Pancreas (tissue), 10 donors: ENCODE data around the gene SPTSSB. TPM values are rescaled to one million over a fixed set of nuclear protein-coding genes. Genes with fewer than 3 reads are reported as not detected.

Experiments
- ATAC-seq, 4 donors: fragments of 200-7000 bp; cut with Tn5 transposase; one replicate each; pipeline versions ENCODE4 v1.8.0 to v1.9.1; 2020; ENCODE audit warnings: mild to moderate bottlenecking in 4 of 4, moderate library complexity in 4 of 4
- DNase-seq, 6 donors: peaks; one replicate each; pipeline ENCODE4 v3.0.0-alpha.2; 2020
- FAIRE-seq: peaks from 2 replicates; lab custom pipeline; 2012; peaks lifted over from hg19 to GRCh38; lab: Jason Lieb, UNC
- H3K27ac ChIP-seq, 4 donors: fragments of 200-600 bp; sonication (generic); 1 replicate in 3 of 4; 2 replicates in 1 of 4; pipeline versions ENCODE4 v1.5.0 to v1.8.0; 2020
- H3K27me3 ChIP-seq, 4 donors: fragments of 200-600 bp; one replicate each; pipeline ENCODE4 v1.8.0; 2021
- H3K36me3 ChIP-seq, 3 donors: fragments of 200-600 bp; sonication (generic) in 1 of 3; one replicate each; pipeline versions ENCODE4 v1.5.0 to v1.8.0; 2020 to 2021
- H3K4me1 ChIP-seq, 3 donors: fragments of 200-600 bp; one replicate each; pipeline ENCODE4 v1.8.0; 2021
- H3K4me3 ChIP-seq, 4 donors: fragments of 200-600 bp; sonication (generic) in 2 of 4; one replicate each; pipeline versions ENCODE4 v1.5.0 to v1.8.0; 2020 to 2021
- H3K9me3 ChIP-seq, 4 donors: fragments of 200-600 bp; one replicate each; pipeline ENCODE4 v1.8.0; 2021
- WGBS, 2 donors: extraction: QIAGEN DNeasy Blood & Tissue Kit; methylation state at CpG; one replicate each; pipeline ENCODE4 v1.1.7; 2013; 5-methylcytosine and 5-hydroxymethylcytosine counted together
- intact Hi-C, 3 donors: fragments of 100-400 bp; cut with DNase I; formaldehyde crosslinking; loops; one replicate each; pipeline versions ENCODE4 v1.11.1 to v1.14.2; 2022
- polyA plus RNA-seq, 2 donors: library from polyadenylated mRNA; stranded (reverse); fragments of 200-250 nt; gene quantifications; one replicate each; pipeline ENCODE4 v1.2.3, GENCODE V29; 2013
- total RNA-seq, 6 donors: library from RNA; stranded (reverse); fragmentation: NEBNext Ultra II Directional in 4 of 6; extraction: Animal tissue kit (Norgen Biotek cat#: 25700) in 4 of 6; gene quantifications; one replicate each; pipeline versions ENCODE4 v1.2.1 to v1.2.4, GENCODE V29; 2021 to 2023
- TF ChIP-seq, protein P1 (sequence below), 4 donors: fragments of 200-600 bp; sonication (generic) in 3 of 4; IDR thresholded peaks; one replicate each; pipeline versions ENCODE4 v1.5.0 to v1.8.0; 2021; ENCODE audit warnings: antibody characterized with exemption in 4 of 4
- donor health status: healthy with polysubstance abuse.
- donor health status: DM: no; HTN: no; CAD: no; lungs with moderate emphysema.
- donor health status: DM: no; HTN: no; CAD: no.
- donor health status: control.
- donor health status: control.
- donor health status: Bipolar disorder and iron deficiency.
- donor health status: DM: yes; HTN: yes; CAD: no.
- donor health status: DM: no; HTN: no; CAD: no.
- donor health status: DM: no; HTN: no; CAD: no.
- donor health status: DM: yes; HTN: yes; CAD: no.

The SPTSSB gene
- total and polyA plus RNA-seq, 8 donors, result 0.23 to 8.0 (median 1.3) TPM

DNA sequence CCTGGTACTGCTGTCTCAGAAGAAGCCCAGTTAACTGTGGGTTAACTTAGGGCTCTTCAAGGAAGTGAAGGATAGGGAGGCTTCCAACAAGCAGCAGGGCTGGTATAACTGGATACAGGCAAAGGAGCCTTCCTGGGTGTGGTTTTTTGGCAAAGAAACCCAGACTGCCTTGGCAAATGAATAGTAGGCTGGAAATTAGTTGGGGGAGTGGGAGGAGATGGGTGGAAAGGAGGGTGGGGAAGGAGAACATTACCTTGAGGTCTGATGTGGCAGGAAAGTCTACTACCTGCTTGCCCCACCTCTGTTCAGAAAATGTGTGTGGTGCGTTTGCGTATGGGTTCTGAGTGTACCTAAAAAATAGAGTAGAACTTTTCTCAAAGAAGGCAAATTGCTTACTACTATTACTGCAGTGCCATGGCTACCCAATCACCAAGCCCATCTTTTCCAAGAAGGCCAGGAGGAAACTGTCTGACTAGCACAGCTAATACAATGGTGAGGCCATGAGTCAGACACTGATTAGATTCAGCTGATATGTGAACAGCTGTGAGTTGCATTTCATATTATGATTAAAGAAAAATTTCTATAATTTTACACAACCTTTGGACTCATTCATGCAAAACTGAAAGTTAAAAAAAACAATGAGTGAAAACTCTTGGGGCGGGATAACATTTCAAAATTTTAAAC is 55.2 kb downstream of the SPTSSB start:
- H3K4me1 ChIP-seq, result no peaks in the 10 kb centered on the region
- no peaks in the 10 kb centered on the region for H3K27me3 ChIP-seq
- FAIRE-seq (no peak), ATAC-seq (peak in 3 of 4 donors; percentile 58 to 80 (median 74)), DNase-seq (no peak)
- H3K36me3 ChIP-seq, result no peaks in the 10 kb centered on the region
- H3K4me3 ChIP-seq, result no peak overlapping the region
- TF ChIP-seq, protein P1, sequence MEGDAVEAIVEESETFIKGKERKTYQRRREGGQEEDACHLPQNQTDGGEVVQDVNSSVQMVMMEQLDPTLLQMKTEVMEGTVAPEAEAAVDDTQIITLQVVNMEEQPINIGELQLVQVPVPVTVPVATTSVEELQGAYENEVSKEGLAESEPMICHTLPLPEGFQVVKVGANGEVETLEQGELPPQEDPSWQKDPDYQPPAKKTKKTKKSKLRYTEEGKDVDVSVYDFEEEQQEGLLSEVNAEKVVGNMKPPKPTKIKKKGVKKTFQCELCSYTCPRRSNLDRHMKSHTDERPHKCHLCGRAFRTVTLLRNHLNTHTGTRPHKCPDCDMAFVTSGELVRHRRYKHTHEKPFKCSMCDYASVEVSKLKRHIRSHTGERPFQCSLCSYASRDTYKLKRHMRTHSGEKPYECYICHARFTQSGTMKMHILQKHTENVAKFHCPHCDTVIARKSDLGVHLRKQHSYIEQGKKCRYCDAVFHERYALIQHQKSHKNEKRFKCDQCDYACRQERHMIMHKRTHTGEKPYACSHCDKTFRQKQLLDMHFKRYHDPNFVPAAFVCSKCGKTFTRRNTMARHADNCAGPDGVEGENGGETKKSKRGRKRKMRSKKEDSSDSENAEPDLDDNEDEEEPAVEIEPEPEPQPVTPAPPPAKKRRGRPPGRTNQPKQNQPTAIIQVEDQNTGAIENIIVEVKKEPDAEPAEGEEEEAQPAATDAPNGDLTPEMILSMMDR (IDR thresholded peaks at IDR 0.05), result no peak
- WGBS, 2 donors, result 91 to 95% methylated on average over 3 of the region's 3 CpGs
- intact Hi-C loops, result no loop called here
- no peaks in the 10 kb centered on the region for H3K9me3 ChIP-seq
- H3K27ac ChIP-seq, result no peak overlapping the region

DNA sequence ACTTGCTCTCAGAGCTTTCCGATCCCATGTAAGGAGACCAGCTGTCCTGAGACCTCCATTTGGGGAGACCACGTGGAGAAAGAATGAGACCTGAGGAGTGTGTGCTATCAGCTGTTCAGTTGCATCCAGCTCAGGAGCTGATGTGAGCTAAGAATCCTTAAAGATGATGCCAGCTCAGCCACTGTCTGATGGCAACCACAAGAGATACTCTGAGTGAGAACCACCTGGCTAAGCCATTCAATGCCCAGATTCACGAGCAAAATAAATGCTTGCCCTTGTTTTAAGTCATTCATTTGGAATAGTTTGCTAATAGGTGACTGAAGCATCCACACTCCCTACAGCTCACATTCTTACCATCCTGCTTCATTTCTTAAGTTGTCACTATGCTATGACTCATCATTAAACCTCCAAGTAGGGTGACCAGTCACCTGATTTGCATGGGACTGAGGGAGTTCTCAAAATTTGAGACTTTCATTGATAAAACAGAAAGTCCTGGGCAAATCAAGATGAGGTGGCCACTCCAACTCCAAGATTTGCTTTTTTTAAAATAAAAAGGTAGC is 56.4 kb downstream of the SPTSSB start:
- Histone ChIP-seq H3K9me3 (no peaks in the 10 kb centered on the region), H3K4me3 (no peak overlapping the region), H3K27me3 (no peaks in the 10 kb centered on the region), H3K36me3 (no peaks in the 10 kb centered on the region), H3K4me1 (no peaks in the 10 kb centered on the region), H3K27ac (no peak overlapping the region)
- intact Hi-C loops, result no loop called here
- DNase-seq (no peak), FAIRE-seq (no peak), ATAC-seq (peak in 1 of 4 donors; percentile 51)
- 80 to 90% methylated on average over 3 of the region's 3 CpGs for WGBS, 2 donors
- TF ChIP-seq, protein P1 (IDR thresholded peaks at IDR 0.05), result no peak

DNA sequence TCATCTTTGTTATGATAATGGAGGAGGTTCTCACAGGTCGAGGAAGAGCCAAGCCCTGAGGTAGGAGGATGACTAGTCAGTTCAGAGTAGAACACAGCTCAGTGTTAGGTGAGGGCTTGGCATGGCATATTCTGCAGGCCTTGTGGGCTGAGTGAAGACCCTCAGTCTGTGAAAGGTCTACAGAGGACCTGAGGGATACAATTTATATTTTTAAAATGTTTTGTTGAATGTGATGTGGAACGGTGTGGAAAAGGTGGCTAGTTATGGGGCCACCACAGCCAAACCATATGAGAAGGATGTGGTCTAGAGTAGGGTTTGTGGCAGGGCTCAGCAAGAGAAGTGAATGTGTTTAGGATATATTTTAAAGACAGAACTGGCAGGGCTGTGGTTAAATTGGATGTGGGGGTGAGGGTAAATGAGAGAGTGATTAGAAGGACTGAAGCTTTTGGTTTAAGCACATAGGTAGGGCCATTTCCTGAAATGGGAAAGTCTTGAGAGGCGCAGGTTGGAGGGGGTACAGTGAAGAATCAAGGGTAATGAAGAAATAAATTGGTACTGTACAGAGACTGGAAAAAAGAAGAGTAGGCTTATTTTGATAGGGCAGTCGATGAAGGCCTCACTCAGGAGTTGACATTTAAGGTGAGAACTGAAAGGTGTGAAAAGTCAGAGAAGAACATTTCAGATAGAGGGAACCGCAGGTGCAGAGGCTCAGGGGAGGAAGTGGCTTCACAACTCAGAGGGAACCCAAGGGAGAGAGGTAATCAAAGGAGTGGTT is 60.5 kb downstream of the SPTSSB start:
- no peak overlapping the region for H3K4me3 ChIP-seq
- H3K36me3 ChIP-seq, result no peaks in the 10 kb centered on the region
- H3K4me1 ChIP-seq, result no peaks in the 10 kb centered on the region
- H3K27me3 ChIP-seq, result no peaks in the 10 kb centered on the region
- no peak for FAIRE-seq
- no peaks in the 10 kb centered on the region for H3K9me3 ChIP-seq
- ATAC-seq, result no peak
- TF ChIP-seq, protein P1 (IDR thresholded peaks at IDR 0.05), result no peak
- intact Hi-C loops, result no loop called here
- DNase-seq, result no peak
- 74 to 78% methylated on average over 5 of the region's 5 CpGs for WGBS, 2 donors
- H3K27ac ChIP-seq, result no peak overlapping the region

DNA sequence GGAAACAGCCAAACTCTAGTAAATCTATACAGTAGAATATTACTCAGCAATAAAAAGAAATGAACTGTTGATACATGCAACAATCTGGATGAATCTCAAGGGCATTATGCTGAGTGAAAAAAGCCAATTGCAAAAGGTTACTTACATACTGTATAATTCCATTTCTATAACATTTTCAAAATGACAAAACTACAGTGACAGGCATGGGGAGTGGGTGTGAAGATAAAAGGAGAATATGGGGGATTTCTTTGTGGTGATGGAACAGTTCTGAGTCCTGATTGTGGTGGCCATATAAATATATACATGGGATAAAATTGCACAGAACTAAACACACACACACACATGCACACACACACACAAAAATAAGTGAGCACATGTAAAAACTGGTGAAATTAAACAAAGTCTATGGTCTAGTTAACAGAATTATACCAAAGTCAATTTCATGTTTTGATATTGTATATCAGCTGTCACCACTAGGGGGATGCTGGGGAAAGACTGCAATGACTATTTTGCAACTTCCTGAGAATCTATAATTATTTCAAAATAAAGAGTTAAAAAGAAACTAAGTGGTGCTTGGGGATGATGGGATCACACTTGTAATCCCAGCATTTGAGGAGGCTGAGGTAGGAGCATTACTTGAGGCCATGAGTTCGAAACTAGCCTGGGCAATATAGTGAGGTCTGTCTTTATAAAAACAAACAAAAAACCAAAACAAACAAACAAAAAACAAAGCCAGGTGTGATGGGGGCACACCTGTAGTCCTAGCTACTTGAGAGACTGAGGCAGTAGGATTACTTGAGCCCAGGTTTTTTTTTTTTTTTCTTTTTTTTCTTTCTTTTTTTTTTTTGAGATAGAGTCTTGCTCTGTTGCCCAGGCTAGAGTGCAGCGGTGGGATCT is 66.0 kb downstream of the SPTSSB start:
- TF ChIP-seq, protein P1 (IDR thresholded peaks at IDR 0.05), result peak in 3 of 4 donors; percentile 50 to 65 (median 57)
- Histone ChIP-seq H3K36me3 (no peaks in the 10 kb centered on the region), H3K27me3 (no peaks in the 10 kb centered on the region), H3K9me3 (no peaks in the 10 kb centered on the region), H3K4me3 (no peak overlapping the region), H3K27ac (no peak overlapping the region), H3K4me1 (no peaks in the 10 kb centered on the region)
- FAIRE-seq (peak; percentile 20), ATAC-seq (peak in 1 of 4 donors; percentile 34), DNase-seq (no peak)
- 79 to 81% methylated on average over 1 to 2 of the region's 2 CpGs for whole genome bisulfite sequencing, 2 donors
- intact Hi-C loops, result no loop called here
